K562 (cell line): ENCODE data around the gene DTNA. TPM values are rescaled to one million over a fixed set of nuclear protein-coding genes. Genes with fewer than 3 reads are reported as not detected.

ENCODE experiments used
- ATAC-seq: fragments of 200-7000 bp; cut with Tn5 transposase; 3 replicates; pipeline ENCODE4 v1.9.1; 2020; ENCODE audit warnings: moderate library complexity
- BruUV-seq: library from RNA; stranded (reverse); fragments of 400-500 nt; replicated peaks from 2 replicates; lab custom pipeline; 2021; lab: Mats Ljungman, UMichigan
- CTCF ChIA-PET: fragments of 300-600 bp; formaldehyde crosslinking; extraction: SDS; loops from one replicate; lab custom pipeline; 2021; ENCODE audit warnings: low intra/inter-chr PET ratio; lab: Yijun Ruan, JAX
- POLR2A ChIA-PET: fragments of 300-600, 350-650 bp; sonication (Branson Sonifier 250); formaldehyde crosslinking; extraction: SDS; loops from one replicate; lab custom pipeline; 2021; ENCODE audit warnings: antibody characterized with exemption, inconsistent platforms; lab: Yijun Ruan, JAX
- DNase-seq, 4 experiments: peaks; one replicate each; pipeline versions ENCODE4 v3.0.0 to v3.0.0-alpha.2; 2011 to 2018; ENCODE audit warnings: low spot score in 3 of 4, mixed read lengths in 3 of 4; ENCODE audit errors: extremely low read depth in 1 of 4
- FAIRE-seq: peaks from 2 replicates; lab custom pipeline; 2011; peaks lifted over from hg19 to GRCh38; lab: Jason Lieb, UNC
- H2AFZ ChIP-seq: 2 replicates; pipeline ENCODE4 v1.6.0; 2011; ENCODE audit warnings: low read depth, low read length, control low read depth, inconsistent platforms
- H3K27ac ChIP-seq: fragments of 200-600 bp; 3 replicates; pipeline ENCODE4 v1.8.0; 2011; ENCODE audit warnings: low read depth, mild to moderate bottlenecking, control low read depth, inconsistent platforms, low read length, moderate library complexity, mixed read lengths; ENCODE audit errors: extremely low read depth
- H3K27me3 ChIP-seq, 2 experiments: fragments of 300-600 bp in 1 of 2; 2 replicates in 1 of 2; 3 replicates in 1 of 2; pipeline versions ENCODE4 v1.6.0 to v1.8.0; 2011; ENCODE audit warnings: inconsistent platforms in 2 of 2, low read length in 2 of 2, mild to moderate bottlenecking in 1 of 2, mixed read lengths in 1 of 2, moderate library complexity in 1 of 2; ENCODE audit not compliant: control insufficient read depth in 2 of 2, insufficient read depth in 2 of 2
- H3K36me3 ChIP-seq: fragments of 300-600 bp; 3 replicates; pipeline ENCODE4 v1.8.0; 2011; ENCODE audit warnings: mild to moderate bottlenecking, low read length, inconsistent platforms; ENCODE audit not compliant: control insufficient read depth, insufficient read depth
- H3K4me1 ChIP-seq, 2 experiments: fragments of 200-600 bp in 1 of 2; replicated peaks in 1 of 2; 2 replicates in 1 of 2; 3 replicates in 1 of 2; pipeline versions ENCODE4 v1.5.1 to v1.8.0; 2011; ENCODE audit warnings: inconsistent platforms in 2 of 2, low read length in 2 of 2, mild to moderate bottlenecking in 1 of 2, mixed read lengths in 1 of 2, moderate library complexity in 1 of 2; ENCODE audit not compliant: control insufficient read depth in 2 of 2, insufficient read depth in 2 of 2
- H3K4me2 ChIP-seq: 2 replicates; pipeline ENCODE4 v1.6.1; 2011; ENCODE audit warnings: low read length, control low read depth, inconsistent platforms, mixed read lengths; ENCODE audit not compliant: insufficient read depth
- H3K4me3 ChIP-seq: fragments of 200-600 bp; sonication (generic), shearing (Covaris generic); 2 replicates; pipeline ENCODE4 v1.5.1; 2016; ENCODE audit warnings: control low read depth, inconsistent platforms
- H3K79me2 ChIP-seq: fragments of 200-600 bp; 3 replicates; pipeline ENCODE4 v1.8.0; 2011; ENCODE audit warnings: low read length, inconsistent platforms; ENCODE audit not compliant: control insufficient read depth, insufficient read depth
- H3K9ac ChIP-seq, 2 experiments: 2 replicates each; pipeline versions ENCODE4 v1.6.0 to v1.6.1; 2011; ENCODE audit warnings: low read depth in 2 of 2, low read length in 2 of 2, control low read depth in 1 of 2, inconsistent platforms in 1 of 2, mild to moderate bottlenecking in 1 of 2, mixed read lengths in 1 of 2; ENCODE audit not compliant: insufficient read depth in 1 of 2
- H3K9me1 ChIP-seq: one replicate; pipeline ENCODE4 v1.6.0; 2011; ENCODE audit warnings: inconsistent platforms, mild to moderate bottlenecking, low read length, moderate library complexity; ENCODE audit not compliant: control insufficient read depth, insufficient read depth
- H3K9me3 ChIP-seq: replicated peaks from 2 replicates; pipeline ENCODE4 v1.5.1; 2011; ENCODE audit warnings: low read depth, low read length, inconsistent platforms; ENCODE audit not compliant: control insufficient read depth, insufficient read depth
- H4K20me1 ChIP-seq: replicated peaks from 2 replicates; pipeline ENCODE4 v1.6.1; 2011; ENCODE audit warnings: low read length, inconsistent platforms, mixed read lengths; ENCODE audit not compliant: control insufficient read depth, insufficient read depth
- ARID1B ChIP-seq: fragments of 450-650 bp; IDR thresholded peaks from 2 replicates; pipeline ENCODE4 v1.6.1; 2016; ENCODE audit warnings: antibody characterized with exemption, mild to moderate bottlenecking, inconsistent platforms
- BCL6 ChIP-seq: fragments of 250-450 bp; sonication (Bioruptor Pico); IDR thresholded peaks from 2 replicates; pipeline ENCODE4 v1.4.0; 2020
- CBFA2T3 ChIP-seq: fragments of 450-650 bp; IDR thresholded peaks from 2 replicates; pipeline ENCODE4 v1.6.1; 2017
- DEAF1 ChIP-seq: fragments of 450-650 bp; formaldehyde crosslinking; IDR thresholded peaks from 2 replicates; pipeline ENCODE4 v1.4.0; 2020; ENCODE audit warnings: mild to moderate bottlenecking, moderate library complexity
- HCFC1 ChIP-seq: IDR thresholded peaks from 2 replicates; pipeline ENCODE4 v1.6.1; 2012; ENCODE audit warnings: low read depth, low read length, improper control_type of control experiment
- KDM2B ChIP-seq: fragments of 250-450 bp; sonication (Bioruptor Pico); IDR thresholded peaks from 2 replicates; pipeline ENCODE4 v1.8.0; 2021; ENCODE audit warnings: mild to moderate bottlenecking, moderate library complexity
- NFRKB ChIP-seq: fragments of 450-650 bp; IDR thresholded peaks from 2 replicates; pipeline ENCODE4 v1.6.1; 2016; ENCODE audit warnings: low read depth
- TSHZ1 ChIP-seq: fragments of 250-450 bp; sonication (Bioruptor Pico); IDR thresholded peaks from 2 replicates; pipeline ENCODE4 v1.4.0; 2020; ENCODE audit warnings: mild to moderate bottlenecking, moderate library complexity
- ZFP30 ChIP-seq: fragments of 250-450 bp; sonication (Bioruptor Pico); IDR thresholded peaks from 2 replicates; pipeline ENCODE4 v1.8.0; 2022; ENCODE audit warnings: moderate library complexity, mild to moderate bottlenecking, inconsistent platforms, borderline replicate concordance
- ZNF3 ChIP-seq: fragments of 250-450 bp; sonication (Bioruptor Pico); IDR thresholded peaks from 2 replicates; pipeline ENCODE4 v1.5.0; 2021; ENCODE audit warnings: mild to moderate bottlenecking, moderate library complexity
- WGBS: fragments of 100-300 bp; shearing (Covaris generic); methylation state at CpG from one replicate; pipeline ENCODE4 v1.1.6; 2016; ENCODE audit warnings: low coverage, mixed read lengths; ENCODE audit not compliant: insufficient coverage; ENCODE audit errors: missing lambda C conversion rate; 5-methylcytosine and 5-hydroxymethylcytosine counted together
- in situ Hi-C: fragments of 300-500 bp; cut with MboI; formaldehyde crosslinking; loops from 4 replicates; pipeline ENCODE4 v1.15.0; 2018; ENCODE audit warnings: inconsistent platforms, mixed read lengths
- intact Hi-C: fragments of 100-400 bp; cut with micrococcal nuclease; formaldehyde crosslinking; loops from 2 replicates; pipeline ENCODE4 v1.14.2; 2022
- polyA plus RNA-seq, 8 experiments: library from polyadenylated mRNA; depleted of rRNA in 4 of 8; stranded (reverse) in 5 of 8; unstranded in 3 of 8; fragments of >200 nt; fragmentation: Nextera tagmentation in 2 of 8; fragmentation: Illumina TruSeq in 1 of 8; extraction: Ambion mirVana in 2 of 8; extraction: Trizol in 1 of 8; gene quantifications; 2 replicates each; pipeline versions ENCODE4 v1.2.1 to v1.2.3, GENCODE V29; 2011 to 2014; ENCODE audit warnings: inconsistent platforms in 1 of 8, missing spikeins in 1 of 8
- total RNA-seq, 7 experiments: library from RNA; depleted of rRNA in 6 of 7; stranded (reverse); fragments of >200 nt in 6 of 7; fragmentation: Illumina TruSeq in 2 of 7; extraction: Trizol in 2 of 7; gene quantifications; 2 replicates each; pipeline versions ENCODE4 v1.2.1 to v1.2.3, GENCODE V29; 2011 to 2021; ENCODE audit warnings: low replicate concordance in 1 of 7

DTNA gene
- total and polyA plus RNA-seq, 9 of the 15 experiments (the other 6 are each of a cell fraction or from before 2014, with no cell fraction given), result 0.07 to 2.4 (median 0.22) TPM; not detected in 2

DNA sequence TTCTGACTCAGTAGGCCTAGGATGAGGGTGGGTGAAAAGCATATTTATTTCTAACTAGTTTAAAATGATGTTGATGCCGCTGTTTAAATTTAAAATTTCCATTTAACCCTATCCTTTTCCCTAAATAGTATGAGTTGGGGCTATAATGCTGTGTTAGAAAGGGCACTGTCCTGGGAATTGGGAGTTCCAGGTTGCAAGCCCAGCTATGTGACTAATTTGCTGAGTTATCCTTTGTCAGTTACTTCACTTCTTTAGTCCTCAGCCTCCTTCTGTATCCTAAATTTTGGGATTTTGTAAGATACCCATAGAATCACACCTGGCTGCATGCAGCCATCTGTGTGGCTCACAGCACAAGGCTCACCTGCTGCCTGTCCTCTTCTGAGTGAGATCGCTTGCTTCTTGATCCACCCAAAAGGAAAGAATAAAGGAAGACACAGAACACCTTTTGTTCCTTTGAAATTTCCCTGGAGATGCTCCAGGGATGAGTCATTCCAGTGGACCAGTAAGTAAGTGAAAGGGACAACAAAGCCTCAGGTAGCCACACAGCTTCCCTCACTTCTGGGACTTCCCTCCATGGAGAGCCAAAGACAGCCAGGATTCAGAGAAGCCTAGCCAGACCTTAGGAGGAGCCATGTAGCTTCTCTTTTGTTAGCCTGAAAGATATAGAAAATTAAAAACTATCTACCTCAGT, 97.2 kb downstream of the DTNA start:
- no peak for ATAC-seq
- no peak overlapping the region for H3K4me3 ChIP-seq
- intact Hi-C loops, result no loop called here
- no peak overlapping the region for H3K4me2 ChIP-seq
- ChIA-PET POLR2A (interaction anchor here (0.7 kb wide), 1 partner anchor 39 kb away, joined by 4 read pairs; no protein-coding TSS in a partner anchor), CTCF (no interaction called here)
- H3K4me1 ChIP-seq, result no peaks in the 10 kb centered on the region
- no peaks in the 10 kb centered on the region for H3K9me3 ChIP-seq
- no TSS peak for BruUV-seq
- H3K36me3 ChIP-seq, result no peaks in the 10 kb centered on the region
- no peaks in the 10 kb centered on the region for H3K27me3 ChIP-seq
- 0% methylated on average over 2 of the region's 2 CpGs for WGBS
- no peaks in the 10 kb centered on the region for H3K9me1 ChIP-seq
- H4K20me1 ChIP-seq, result no peaks in the 10 kb centered on the region
- no peak overlapping the region for H3K9ac ChIP-seq
- no peaks in the 10 kb centered on the region for H3K79me2 ChIP-seq
- no peak for DNase-seq
- no peak overlapping the region for H3K27ac ChIP-seq
- in situ Hi-C loops, result no loop called here
- FAIRE-seq, result no peak
- H2AFZ ChIP-seq, result no peak overlapping the region
- TF ChIP-seq TSHZ1 (CRISPR knock-in tag) (no peak), CBFA2T3 (no peak), ARID1B (no peak), ZFP30 (CRISPR knock-in tag) (no peak), DEAF1 (CRISPR knock-in tag) (no peak), HCFC1 (no peak), BCL6 (CRISPR knock-in tag) (no peak), NFRKB (no peak), ZNF3 (no peak), KDM2B (CRISPR knock-in tag) (no peak)
